Measurements from ENCODE around the gene DHRS7. TPM values are rescaled to one million over a fixed set of nuclear protein-coding genes. Genes with fewer than 3 reads are reported as not detected.

The DHRS7 gene
- total RNA-seq: 52.5 and 66.6 TPM in 2 replicates

- H3K9me3 ChIP-seq (ENCODE audit: low read depth, low read length): no peaks in the 10 kb centered on the region
- H3K36me3 ChIP-seq (ENCODE audit: insufficient read depth, low read length): no peaks in the 10 kb centered on the region
- H4K20me1 ChIP-seq (ENCODE audit: insufficient read depth, low read length): no peaks in the 10 kb centered on the region
- peak within 1 kb of the TSS; percentile 54 for H3K27ac ChIP-seq (ENCODE audit: low read depth, low read length)
- H3K4me2 ChIP-seq (ENCODE audit: insufficient read depth, low read length): peak within 1 kb of the TSS; percentile 88
- peaks cover 9% of the 10 kb centered on the region for H3K4me1 ChIP-seq (ENCODE audit: insufficient read depth, low read length)
- TF ChIP-seq CTCF (IDR thresholded peaks at IDR 0.05; ENCODE audit: extremely low read depth, low read depth, low read length): peak; percentile 49
- H3K79me2 ChIP-seq (ENCODE audit: insufficient read depth, low read length): peaks cover 18% of the 10 kb centered on the region
- no peaks in the 10 kb centered on the region for H3K27me3 ChIP-seq (ENCODE audit: insufficient read depth, low read length)
- H3K4me3 ChIP-seq (ENCODE audit: insufficient read depth, low read length): peak within 1 kb of the TSS; percentile 86
- DNase-seq (ENCODE audit: insufficient read length, low spot score, missing footprints): peak; percentile 96
- peak within 1 kb of the TSS; percentile 90 for H2AFZ ChIP-seq (ENCODE audit: low read length)
Measured at GRCh38 chr14:60164712-60165546, at the start of gene DHRS7. TSS of gene DHRS7 (minus strand) at chr14:60165398. CDS start at chr14:60165309, 89 bp downstream.

- no peaks in the 10 kb centered on the region for H3K9me3 ChIP-seq (ENCODE audit: low read depth, low read length)
- H3K79me2 ChIP-seq (ENCODE audit: insufficient read depth, low read length): no peaks in the 10 kb centered on the region
- no peaks in the 10 kb centered on the region for H3K27me3 ChIP-seq (ENCODE audit: insufficient read depth, low read length)
- H3K27ac ChIP-seq (ENCODE audit: low read depth, low read length): no peak overlapping the region
- no peak overlapping the region for H3K4me2 ChIP-seq (ENCODE audit: insufficient read depth, low read length)
- no peak overlapping the region for H3K4me3 ChIP-seq (ENCODE audit: insufficient read depth, low read length)
- TF ChIP-seq CTCF (IDR thresholded peaks at IDR 0.05; ENCODE audit: extremely low read depth, low read depth, low read length): no peak
- H3K4me1 ChIP-seq (ENCODE audit: insufficient read depth, low read length): no peaks in the 10 kb centered on the region
- no peaks in the 10 kb centered on the region for H3K36me3 ChIP-seq (ENCODE audit: insufficient read depth, low read length)
- H2AFZ ChIP-seq (ENCODE audit: low read length): no peak overlapping the region
- no peak for DNase-seq (ENCODE audit: insufficient read length, low spot score, missing footprints)
- H4K20me1 ChIP-seq (ENCODE audit: insufficient read depth, low read length): no peaks in the 10 kb centered on the region
Measured at GRCh38 chr14:60214415-60215126, 49.4 kb upstream of the DHRS7 start.

- Histone ChIP-seq H3K27ac (ENCODE audit: low read depth, low read length) (no peak overlapping the region), H3K36me3 (ENCODE audit: insufficient read depth, low read length) (no peaks in the 10 kb centered on the region), H4K20me1 (ENCODE audit: insufficient read depth, low read length) (no peaks in the 10 kb centered on the region), H3K9me3 (ENCODE audit: low read depth, low read length) (no peaks in the 10 kb centered on the region), H3K27me3 (ENCODE audit: insufficient read depth, low read length) (no peaks in the 10 kb centered on the region), H2AFZ (ENCODE audit: low read length) (no peak overlapping the region), H3K4me1 (ENCODE audit: insufficient read depth, low read length) (no peaks in the 10 kb centered on the region), H3K79me2 (ENCODE audit: insufficient read depth, low read length) (no peaks in the 10 kb centered on the region), H3K4me2 (ENCODE audit: insufficient read depth, low read length) (no peak overlapping the region), H3K4me3 (ENCODE audit: insufficient read depth, low read length) (no peak overlapping the region)
- DNase-seq (ENCODE audit: insufficient read length, low spot score, missing footprints): no peak
- TF ChIP-seq CTCF (IDR thresholded peaks at IDR 0.05; ENCODE audit: extremely low read depth, low read depth, low read length): no peak
Measured at GRCh38 chr14:60214003-60214402, 48.8 kb upstream of the DHRS7 start.

All from osteoblast (primary cell).